CD4-positive, alpha-beta T cell treated with Interleukin-15 for 4 hours (primary cell): Measurements from ENCODE around the gene IL4I1.

Experiments
- DNase-seq: peaks from one replicate; pipeline ENCODE4 v3.0.0-alpha.2; 2020; ENCODE audit warnings: low spot score

The IL4I1 gene

GRCh38 chr19:49877879-49878743 is 18.6 kb downstream of the IL4I1 start:
- peak; percentile 97 for DNase-seq

- DNase-seq: peak; percentile 100
These were observed 19.4 kb downstream of the IL4I1 start, which contains the start of the genes AKT1S1 and TBC1D17 for GRCh38 chr19:49877020-49877878. Gene AKT1S1 (minus strand): TSS chr19:49877355. CDS start chr19:49873295, 4,060 bp downstream. Gene TBC1D17 (plus strand): TSS chr19:49877702. CDS start chr19:49877724, 22 bp downstream.

- peak; percentile 99 for DNase-seq
These were observed 20.2 kb downstream of the IL4I1 start for GRCh38 chr19:49876422-49877019.

- peak; percentile 52 for DNase-seq
These were observed 20.7 kb downstream of the IL4I1 start for GRCh38 chr19:49875857-49876421.

- no peak for DNase-seq
These were observed 21.5 kb downstream of the IL4I1 start for GRCh38 chr19:49875177-49875576.

GRCh38 chr19:49874503-49875157 is 22.1 kb downstream of the IL4I1 start:
- DNase-seq: no peak

GRCh38 chr19:49873834-49874233 is 22.9 kb downstream of the IL4I1 start:
- no peak for DNase-seq

GRCh38 chr19:49873129-49873521 is 23.6 kb downstream of the IL4I1 start:
- no peak for DNase-seq

GRCh38 chr19:49872245-49873128 is 24.2 kb downstream of the IL4I1 start:
- no peak for DNase-seq

GRCh38 chr19:49871349-49871985 is 25.2 kb downstream of the IL4I1 start:
- no peak for DNase-seq

- DNase-seq: no peak
These were observed 26.3 kb downstream of the IL4I1 start for GRCh38 chr19:49870309-49870901.

- DNase-seq: peak; percentile 98
These were observed 27.0 kb downstream of the IL4I1 start for GRCh38 chr19:49869484-49870308.

GRCh38 chr19:49869009-49869483 is 27.6 kb downstream of the IL4I1 start:
- DNase-seq: no peak

GRCh38 chr19:49866933-49867782 is 29.5 kb downstream of the IL4I1 start, which contains the start of gene PNKP:
Gene PNKP (minus strand): TSS chr19:49867576. CDS start chr19:49867204, 372 bp downstream.
- peak; percentile 85 for DNase-seq

- DNase-seq: no peak
These were observed 31.8 kb downstream of the IL4I1 start for GRCh38 chr19:49864890-49865289.

- no peak for DNase-seq
These were observed 32.8 kb downstream of the IL4I1 start for GRCh38 chr19:49863935-49864320.

- DNase-seq: no peak
These were observed 33.3 kb downstream of the IL4I1 start for GRCh38 chr19:49863254-49863934.
